ENCODE data around the gene KPRP.
A peak's percentile ranks its signal among the peaks of the same experiment; 100 is the strongest.

KPRP gene

GRCh38 chr1:152770411-152770810 lies 12.6 kb downstream of the KPRP start:
- no peak for DNase-seq (ENCODE audit: extremely low read depth, low read depth)
- no peak for TF ChIP-seq CTCF (IDR thresholded peaks at IDR 0.05; ENCODE audit: low read depth, low read length)

GRCh38 chr1:152774875-152775274 lies 17.1 kb downstream of the KPRP start, which contains the start of gene LCE1F:
Gene LCE1F (plus strand): TSS chr1:152775140. CDS start chr1:152776372, 1,232 bp downstream.
- DNase-seq (ENCODE audit: extremely low read depth, low read depth), result no peak

GRCh38 chr1:152776361-152776760 lies 18.5 kb downstream of the KPRP start:
- no peak for DNase-seq (ENCODE audit: extremely low read depth, low read depth)
- TF ChIP-seq CTCF (IDR thresholded peaks at IDR 0.05; ENCODE audit: low read depth, low read length), result no peak

More at GRCh38 chr1:152774875-152775274, 17.1 kb downstream of the KPRP start, which contains the start of gene LCE1F:
- TF ChIP-seq CTCF (IDR thresholded peaks at IDR 0.05; ENCODE audit: low read depth, low read length), result no peak

GRCh38 chr1:152777510-152778137 lies 19.8 kb downstream of the KPRP start:
- DNase-seq (ENCODE audit: extremely low read depth, low read depth), result no peak
- peak; percentile 33 for TF ChIP-seq CTCF (IDR thresholded peaks at IDR 0.05; ENCODE audit: low read depth, low read length)

GRCh38 chr1:152783095-152783494 lies 25.3 kb downstream of the KPRP start:
- no peak for DNase-seq (ENCODE audit: extremely low read depth, low read depth)
- TF ChIP-seq CTCF (IDR thresholded peaks at IDR 0.05; ENCODE audit: low read depth, low read length), result no peak

GRCh38 chr1:152786077-152786476 lies 28.3 kb downstream of the KPRP start, which contains the start of gene LCE1E:
Gene LCE1E (plus strand): TSS chr1:152786257. CDS start chr1:152787300, 1,043 bp downstream.
- DNase-seq (ENCODE audit: extremely low read depth, low read depth), result no peak
- no peak for TF ChIP-seq CTCF (IDR thresholded peaks at IDR 0.05; ENCODE audit: low read depth, low read length)

GRCh38 chr1:152795686-152796085 lies 37.9 kb downstream of the KPRP start:
- no peak for TF ChIP-seq CTCF (IDR thresholded peaks at IDR 0.05; ENCODE audit: low read depth, low read length)

More at GRCh38 chr1:152795686-152796085, 37.9 kb downstream of the KPRP start:
- no peak for DNase-seq (ENCODE audit: extremely low read depth, low read depth)

All from AG09319 (cell line).